Keratinocyte (primary cell): ENCODE results near the gene HELQ. TPM values are rescaled to one million over a fixed set of nuclear protein-coding genes. Genes with fewer than 3 reads are reported as not detected.

Experiments used
- DNase-seq: peaks from one replicate; pipeline ENCODE4 v3.0.0-alpha.2; 2011; ENCODE audit warnings: low read depth, missing footprints, low spot score
- FAIRE-seq: peaks from 2 replicates; lab custom pipeline; 2011; peaks lifted over from hg19 to GRCh38; lab: Jason Lieb, UNC
- H2AFZ ChIP-seq: 2 replicates; pipeline ENCODE4 v1.6.0; 2012; ENCODE audit warnings: low read length, control low read depth, inconsistent platforms; ENCODE audit not compliant: control insufficient read depth
- H3K27ac ChIP-seq: 2 replicates; pipeline ENCODE4 v1.5.1; 2011; ENCODE audit warnings: low read length; ENCODE audit not compliant: control insufficient read depth, insufficient read depth
- H3K27me3 ChIP-seq: 3 replicates; pipeline ENCODE4 v1.6.0; 2011; ENCODE audit warnings: low read length; ENCODE audit not compliant: control insufficient read depth, insufficient read depth; ENCODE audit errors: extremely low read depth
- H3K36me3 ChIP-seq, 2 experiments: 2 replicates in 1 of 2; 3 replicates in 1 of 2; pipeline ENCODE4 v1.5.1; 2011; ENCODE audit warnings: low read length in 2 of 2, mild to moderate bottlenecking in 1 of 2; ENCODE audit not compliant: control insufficient read depth in 2 of 2, insufficient read depth in 2 of 2; ENCODE audit errors: extremely low read depth in 1 of 2
- H3K4me1 ChIP-seq: 3 replicates; pipeline ENCODE4 v1.5.1; 2011; ENCODE audit warnings: low read length; ENCODE audit not compliant: control insufficient read depth, insufficient read depth; ENCODE audit errors: extremely low read depth
- H3K4me2 ChIP-seq: 3 replicates; pipeline ENCODE4 v1.6.0; 2011; ENCODE audit warnings: low read depth, low read length; ENCODE audit not compliant: control insufficient read depth, insufficient read depth; ENCODE audit errors: extremely low read depth
- H3K4me3 ChIP-seq, 3 experiments: fragments of 200-600 bp in 1 of 3; sonication (generic) in 1 of 3; 2 replicates in 2 of 3; 3 replicates in 1 of 3; pipeline ENCODE4 v1.5.1; 2011 to 2016; ENCODE audit warnings: low read length in 3 of 3, mild to moderate bottlenecking in 3 of 3, control low read depth in 2 of 3, inconsistent platforms in 1 of 3, low read depth in 1 of 3, mixed read lengths in 1 of 3, mixed run types in 1 of 3, moderate library complexity in 1 of 3; ENCODE audit not compliant: control insufficient read depth in 2 of 3, insufficient read depth in 2 of 3; ENCODE audit errors: extremely low read depth in 1 of 3
- H3K79me2 ChIP-seq: 2 replicates; pipeline ENCODE4 v1.6.0; 2012; ENCODE audit warnings: low read length; ENCODE audit not compliant: control insufficient read depth, insufficient read depth
- H3K9ac ChIP-seq: 3 replicates; pipeline ENCODE4 v1.6.0; 2011; ENCODE audit warnings: low read length; ENCODE audit not compliant: control insufficient read depth, insufficient read depth; ENCODE audit errors: extremely low read depth
- H3K9me1 ChIP-seq: 3 replicates; pipeline ENCODE4 v1.6.0; 2011; ENCODE audit warnings: low read length; ENCODE audit not compliant: control insufficient read depth, insufficient read depth; ENCODE audit errors: extremely low read depth
- H3K9me3 ChIP-seq: 2 replicates; pipeline ENCODE4 v1.5.1; 2012; ENCODE audit warnings: low read depth, low read length; ENCODE audit not compliant: control insufficient read depth
- H4K20me1 ChIP-seq: 3 replicates; pipeline ENCODE4 v1.6.0; 2011; ENCODE audit warnings: low read length; ENCODE audit not compliant: control insufficient read depth, insufficient read depth; ENCODE audit errors: extremely low read depth
- CTCF ChIP-seq, 3 experiments: IDR thresholded peaks in 1 of 3; conservative IDR thresholded peaks in 1 of 3; optimal IDR thresholded peaks in 1 of 3; 2 replicates in 2 of 3; 3 replicates in 1 of 3; pipeline versions ENCODE3 to v1.5.1; 2011; ENCODE audit warnings: low read length in 3 of 3, mild to moderate bottlenecking in 3 of 3, moderate library complexity in 2 of 3, control low read depth in 1 of 3, inconsistent platforms in 1 of 3; ENCODE audit not compliant: insufficient read depth in 2 of 3; ENCODE audit errors: extremely low read depth in 1 of 3
- EZH2 ChIP-seq: IDR thresholded peaks from one replicate; pipeline ENCODE4 v1.6.1; 2012; ENCODE audit warnings: inconsistent platforms, mild to moderate bottlenecking, low read length, moderate library complexity
- dilution Hi-C: fragments of 300-500 bp; cut with MboI; formaldehyde crosslinking; loops from one replicate; pipeline ENCODE4 v1.7.0; 2020; ENCODE audit warnings: low sequenced_read_pairs; ENCODE audit not compliant: extremely low pct_ligation_motif_present
- polyA plus RNA-seq, 5 experiments: library from polyadenylated mRNA; depleted of rRNA in 3 of 5; stranded (reverse) in 3 of 5; stranded (forward) in 1 of 5; unstranded in 1 of 5; fragments of >200 nt; gene quantifications; 1 replicate in 1 of 5; 2 replicates in 3 of 5; 3 replicates in 1 of 5; pipeline versions ENCODE4 v1.2.1 to v1.2.3, GENCODE V29; 2011 to 2012; ENCODE audit warnings: missing spikeins in 2 of 5, low read depth in 1 of 5, low replicate concordance in 1 of 5
- small RNA-seq, 3 experiments: library from RNA; depleted of rRNA; stranded (forward); fragments of <200 nt; gene quantifications; one replicate each; pipeline ENCODE3, GENCODE V24; 2012; ENCODE audit warnings: low read depth in 3 of 3, low replicate concordance in 1 of 3; ENCODE audit not compliant: insufficient read length in 3 of 3

Gene HELQ
- polyA plus RNA-seq, 1 donor (not counting 4 experiments of a cell fraction or from before 2014, with no cell fraction given): 10.5 TPM

DNA sequence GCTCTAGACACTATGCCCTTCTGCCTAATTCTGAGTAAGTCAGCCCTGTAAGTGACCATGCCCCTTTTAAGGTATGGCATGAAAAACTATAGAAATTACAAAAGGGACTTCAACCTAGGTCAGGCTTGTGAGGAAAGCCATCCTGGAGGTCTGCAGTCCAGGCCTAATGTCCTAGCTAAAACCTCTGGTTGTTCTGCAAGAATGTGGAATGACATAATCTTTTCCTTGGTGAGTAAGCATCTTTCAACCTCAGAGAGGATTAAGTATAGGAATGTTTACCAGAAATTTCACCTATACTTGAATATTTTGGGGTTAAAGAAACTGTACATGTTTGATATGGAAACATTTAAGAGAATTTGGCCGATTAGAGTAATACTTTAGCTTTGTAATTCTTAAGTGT lies 97.2 kb downstream of the HELQ start:
- no peaks in the 10 kb centered on the region for H3K79me2 ChIP-seq
- no peaks in the 10 kb centered on the region for H3K36me3 ChIP-seq
- H2AFZ ChIP-seq: no peak overlapping the region
- FAIRE-seq (no peak), DNase-seq (peak; percentile 32)
- H3K4me2 ChIP-seq: peak overlapping the region; percentile 13
- no peaks in the 10 kb centered on the region for H3K27me3 ChIP-seq
- H3K9me1 ChIP-seq: no peaks in the 10 kb centered on the region
- no peak overlapping the region for H3K27ac ChIP-seq
- no peak overlapping the region for H3K4me3 ChIP-seq
- no peaks in the 10 kb centered on the region for H4K20me1 ChIP-seq
- no peaks in the 10 kb centered on the region for H3K9me3 ChIP-seq
- H3K4me1 ChIP-seq: peaks cover 22% of the 10 kb centered on the region
- TF ChIP-seq CTCF (optimal IDR thresholded peaks at IDR 0.05 in 1 of 3, IDR thresholded peaks at IDR 0.05 in 1 of 3, conservative IDR thresholded peaks at IDR 0.05 in 1 of 3; ENCODE audit: extremely low read depth in 1 of 3, insufficient read depth in 2 of 3, low read length in 3 of 3) (no peak), EZH2 (no peak)
- H3K9ac ChIP-seq: no peak overlapping the region
- dilution Hi-C loops: no loop called here

Small RNAs within 50 kb of the gene (small RNA-seq; reads per million reads assigned to genes)
- 0 reads per million in 3 experiments for gene AC114781.5

Other genes with a start within 250 kb of the HELQ start
- 15.5 to 29.1 TPM (median 20.3 TPM) in 3 replicates for gene COQ2, start 171.0 kb downstream of the HELQ start, polyA plus RNA-seq
- 1.9 to 5.7 TPM (median 3.4 TPM) in 3 replicates for gene HPSE, start 121.0 kb downstream of the HELQ start, polyA plus RNA-seq
- 30.3 to 55.4 TPM (median 30.3 TPM) in 3 replicates for gene MRPS18C, start 235 bp upstream of the HELQ start, polyA plus RNA-seq
- 4.5 to 9.4 TPM (median 5.8 TPM) in 3 replicates for gene ABRAXAS1, start 29.3 kb upstream of the HELQ start, polyA plus RNA-seq
- 0.39 to 3.6 TPM (median 2.4 TPM) in 3 replicates for gene GPAT3, start 80.3 kb upstream of the HELQ start, polyA plus RNA-seq